Measurements from ENCODE around the gene ATOX1.
"Not testable (repeated sequence)": the region's sequence is repeated elsewhere in the genome, so short reads cannot be mapped to it uniquely, and the experiment has no call there.

The ATOX1 gene

DNA sequence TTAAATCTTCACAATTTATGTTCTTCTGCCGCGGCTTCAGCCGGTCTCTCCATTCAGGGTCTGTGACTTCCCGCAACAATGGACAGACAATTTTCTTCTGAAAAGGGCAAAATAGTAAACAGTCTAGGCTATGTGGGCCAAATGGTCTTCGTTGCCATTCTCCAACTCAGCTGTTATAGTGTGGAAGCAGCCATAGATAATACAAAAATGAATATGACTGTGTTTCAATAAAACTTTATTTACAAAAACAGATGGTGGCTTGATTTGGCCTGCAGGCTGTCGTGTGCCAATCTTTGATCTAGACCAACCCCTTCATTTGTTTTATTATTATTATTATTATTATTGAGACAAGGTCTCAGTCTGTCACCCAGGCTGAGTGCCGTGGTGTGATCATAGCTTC is 28.1 kb downstream of the ATOX1 start:
- Histone ChIP-seq H3K9me3 (ENCODE audit: insufficient read depth, low read length) (peaks cover 30% of the 10 kb centered on the region; the same call in 1 of the 2 replicates), H3K36me3 (ENCODE audit: insufficient read depth, insufficient read length, low read length) (no peaks in the 10 kb centered on the region), H3K4me3 (ENCODE audit: insufficient read length, low read depth) (no peak overlapping the region), H3K4me1 (ENCODE audit: insufficient read depth, insufficient read length) (no peaks in the 10 kb centered on the region), H3K27me3 (ENCODE audit: insufficient read depth, insufficient read length) (no peaks in the 10 kb centered on the region), H3K9ac (ENCODE audit: insufficient read length, low read depth) (no peak overlapping the region)
- DNase-seq (ENCODE audit: low read depth, low spot score) = no peak
- TF ChIP-seq ZNF274 (IDR thresholded peaks at IDR 0.05; ENCODE audit: low read depth, low read length) = no peak
- no peak for TF ChIP-seq SUZ12 (IDR thresholded peaks at IDR 0.05; ENCODE audit: extremely low read depth, insufficient read depth, insufficient read length)

- H3K9me3 ChIP-seq (ENCODE audit: insufficient read depth, low read length) = peaks cover 30% of the 10 kb centered on the region; the same call in 1 of the 2 replicates
- not testable (repeated sequence) for H3K27me3 ChIP-seq (ENCODE audit: insufficient read depth, insufficient read length); H3K9ac ChIP-seq (ENCODE audit: insufficient read length, low read depth); H3K36me3 ChIP-seq (ENCODE audit: insufficient read depth, insufficient read length, low read length); H3K4me1 ChIP-seq (ENCODE audit: insufficient read depth, insufficient read length); H3K4me3 ChIP-seq (ENCODE audit: insufficient read length, low read depth)
- peak; percentile 30 for DNase-seq (ENCODE audit: low read depth, low spot score)
Measured at GRCh38 chr5:151729597-151729996, 28.8 kb downstream of the ATOX1 start.

DNA sequence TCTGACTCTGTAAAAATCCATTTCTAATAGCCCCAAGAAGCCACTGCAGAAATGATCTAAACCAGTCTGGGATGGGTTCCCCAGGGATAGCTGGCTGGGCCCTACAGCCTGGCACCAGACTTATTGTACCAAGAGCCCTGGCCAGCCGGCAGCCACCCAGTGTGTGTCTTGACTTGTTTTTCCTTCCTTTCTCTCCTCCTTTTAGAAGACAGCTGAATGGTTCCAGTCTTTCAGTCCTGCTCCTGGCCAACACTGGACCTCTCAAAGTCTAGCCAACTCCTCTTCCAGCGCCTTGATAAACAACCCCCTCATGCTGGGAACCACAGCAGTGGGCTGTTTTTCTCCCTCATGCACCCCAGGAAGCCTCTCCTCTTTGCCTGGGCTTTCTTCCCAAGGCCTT is 34.1 kb downstream of the ATOX1 start:
- no peaks in the 10 kb centered on the region for H3K4me1 ChIP-seq (ENCODE audit: insufficient read depth, insufficient read length)
- no peak overlapping the region for H3K4me3 ChIP-seq (ENCODE audit: insufficient read length, low read depth)
- H3K36me3 ChIP-seq (ENCODE audit: insufficient read depth, insufficient read length, low read length) = no peaks in the 10 kb centered on the region
- H3K9ac ChIP-seq (ENCODE audit: insufficient read length, low read depth) = no peak overlapping the region
- no peak for DNase-seq (ENCODE audit: low read depth, low spot score)
- no peak for TF ChIP-seq ZNF274 (IDR thresholded peaks at IDR 0.05; ENCODE audit: low read depth, low read length)
- TF ChIP-seq SUZ12 (IDR thresholded peaks at IDR 0.05; ENCODE audit: extremely low read depth, insufficient read depth, insufficient read length) = no peak
- no peak for TF ChIP-seq YY1 (IDR thresholded peaks at IDR 0.05; ENCODE audit: insufficient read depth, insufficient read length)
- peaks cover 12% of the 10 kb centered on the region; the same call in 1 of the 2 replicates for H3K9me3 ChIP-seq (ENCODE audit: insufficient read depth, low read length)
- no peaks in the 10 kb centered on the region for H3K27me3 ChIP-seq (ENCODE audit: insufficient read depth, insufficient read length)

- Histone ChIP-seq H3K9me3 (ENCODE audit: insufficient read depth, low read length) (no peaks in the 10 kb centered on the region), H3K9ac (ENCODE audit: insufficient read length, low read depth) (no peak overlapping the region), H3K4me3 (ENCODE audit: insufficient read length, low read depth) (no peak overlapping the region), H3K36me3 (ENCODE audit: insufficient read depth, insufficient read length, low read length) (no peaks in the 10 kb centered on the region), H3K27me3 (ENCODE audit: insufficient read depth, insufficient read length) (no peaks in the 10 kb centered on the region), H3K4me1 (ENCODE audit: insufficient read depth, insufficient read length) (no peaks in the 10 kb centered on the region)
- TF ChIP-seq SUZ12 (IDR thresholded peaks at IDR 0.05; ENCODE audit: extremely low read depth, insufficient read depth, insufficient read length) = no peak
- no peak for TF ChIP-seq ZNF274 (IDR thresholded peaks at IDR 0.05; ENCODE audit: low read depth, low read length)
- no peak for TF ChIP-seq YY1 (IDR thresholded peaks at IDR 0.05; ENCODE audit: insufficient read depth, insufficient read length)
- no peak for DNase-seq (ENCODE audit: low read depth, low spot score)
Measured at GRCh38 chr5:151722546-151722945, 35.9 kb downstream of the ATOX1 start.

DNA sequence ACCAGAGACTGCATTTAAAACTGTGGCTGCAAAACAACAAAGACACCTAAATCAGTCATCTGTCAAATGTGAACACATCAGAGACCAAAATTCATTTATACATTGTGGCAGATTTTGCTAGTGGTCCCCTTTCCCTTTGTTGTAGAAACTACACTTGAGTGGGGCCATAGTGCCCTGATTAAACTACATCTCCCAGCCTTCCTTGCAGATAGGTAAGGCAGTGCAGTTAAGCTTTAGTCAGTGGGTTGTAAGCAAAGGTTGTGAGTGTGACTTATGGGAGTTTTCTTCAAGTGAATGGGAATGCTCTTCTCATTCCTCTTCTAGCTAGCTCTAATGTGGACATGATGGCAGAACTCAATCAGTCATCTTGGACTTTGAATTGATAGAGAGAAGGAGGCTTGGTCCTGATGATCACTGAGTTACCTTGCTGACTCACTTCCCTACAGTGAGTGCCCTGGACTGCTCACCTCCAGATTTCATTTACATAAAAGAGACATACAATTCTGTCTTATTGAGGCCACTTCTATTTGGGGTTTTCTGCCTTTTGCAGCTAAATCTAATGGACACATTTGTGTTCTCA is 36.5 kb downstream of the ATOX1 start:
- Histone ChIP-seq H3K9ac (ENCODE audit: insufficient read length, low read depth) (no peak overlapping the region), H3K36me3 (ENCODE audit: insufficient read depth, insufficient read length, low read length) (no peaks in the 10 kb centered on the region), H3K4me1 (ENCODE audit: insufficient read depth, insufficient read length) (no peaks in the 10 kb centered on the region), H3K4me3 (ENCODE audit: insufficient read length, low read depth) (no peak overlapping the region), H3K9me3 (ENCODE audit: insufficient read depth, low read length) (no peaks in the 10 kb centered on the region), H3K27me3 (ENCODE audit: insufficient read depth, insufficient read length) (no peaks in the 10 kb centered on the region)
- no peak for DNase-seq (ENCODE audit: low read depth, low spot score)
- TF ChIP-seq ZNF274 (IDR thresholded peaks at IDR 0.05; ENCODE audit: low read depth, low read length) (no peak), YY1 (IDR thresholded peaks at IDR 0.05; ENCODE audit: insufficient read depth, insufficient read length) (no peak), SUZ12 (IDR thresholded peaks at IDR 0.05; ENCODE audit: extremely low read depth, insufficient read depth, insufficient read length) (no peak)

DNA sequence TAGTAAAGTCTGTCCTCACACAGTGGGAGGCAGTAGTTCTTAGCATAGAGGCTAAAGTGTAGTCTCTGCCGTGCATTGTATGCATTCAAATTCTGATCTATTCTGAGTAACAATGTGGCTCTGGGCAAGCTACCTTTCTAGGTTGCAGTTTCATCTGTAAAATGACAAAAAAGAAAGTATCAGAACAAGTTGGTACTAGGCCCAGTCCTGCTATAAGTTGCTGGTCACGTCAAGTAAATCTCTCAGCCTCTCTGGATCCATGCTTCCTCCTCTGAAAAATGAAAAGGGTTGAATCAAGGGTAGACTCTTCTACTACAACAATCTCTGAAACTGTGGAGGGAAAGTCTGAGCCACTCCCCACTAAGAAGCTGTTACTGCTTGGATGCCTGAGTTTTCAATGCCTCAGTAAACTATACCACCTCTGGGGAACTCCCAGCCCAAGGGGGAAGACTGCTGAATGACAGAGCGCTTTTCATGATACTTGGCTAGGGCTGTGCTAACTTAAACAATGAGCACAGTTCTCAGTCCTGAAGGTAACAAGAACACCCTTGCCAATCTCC is 37.3 kb downstream of the ATOX1 start:
- no peak overlapping the region for H3K4me3 ChIP-seq (ENCODE audit: insufficient read length, low read depth)
- TF ChIP-seq SUZ12 (IDR thresholded peaks at IDR 0.05; ENCODE audit: extremely low read depth, insufficient read depth, insufficient read length) = no peak
- no peak for TF ChIP-seq ZNF274 (IDR thresholded peaks at IDR 0.05; ENCODE audit: low read depth, low read length)
- no peak for TF ChIP-seq YY1 (IDR thresholded peaks at IDR 0.05; ENCODE audit: insufficient read depth, insufficient read length)

DNA sequence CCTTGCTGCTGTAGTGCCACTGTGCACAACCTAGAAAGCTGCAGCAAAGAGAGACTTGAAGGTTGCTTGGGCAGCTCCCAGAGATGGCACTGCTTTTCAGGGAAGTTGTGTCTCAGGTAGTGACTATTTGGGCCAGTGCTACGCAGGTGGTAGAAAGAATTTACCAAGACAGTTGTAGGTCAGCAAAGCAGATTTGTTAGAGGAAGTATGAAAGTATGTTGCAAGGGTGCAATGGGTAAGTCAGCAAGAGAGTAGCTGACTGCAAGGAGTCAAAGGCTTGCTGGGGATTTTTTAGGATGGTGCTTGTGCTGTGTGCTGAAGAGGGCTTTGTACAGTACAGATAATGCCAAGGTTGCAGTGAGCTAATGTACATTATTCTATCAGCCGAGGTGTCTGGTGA is 38.2 kb downstream of the ATOX1 start:
- no peak for TF ChIP-seq YY1 (IDR thresholded peaks at IDR 0.05; ENCODE audit: insufficient read depth, insufficient read length)
- no peak for TF ChIP-seq SUZ12 (IDR thresholded peaks at IDR 0.05; ENCODE audit: extremely low read depth, insufficient read depth, insufficient read length)
- no peak for TF ChIP-seq ZNF274 (IDR thresholded peaks at IDR 0.05; ENCODE audit: low read depth, low read length)
- H3K4me1 ChIP-seq (ENCODE audit: insufficient read depth, insufficient read length) = no peaks in the 10 kb centered on the region
- H3K27me3 ChIP-seq (ENCODE audit: insufficient read depth, insufficient read length) = no peaks in the 10 kb centered on the region
- no peak overlapping the region for H3K9ac ChIP-seq (ENCODE audit: insufficient read length, low read depth)
- no peak overlapping the region for H3K4me3 ChIP-seq (ENCODE audit: insufficient read length, low read depth)
- H3K36me3 ChIP-seq (ENCODE audit: insufficient read depth, insufficient read length, low read length) = no peaks in the 10 kb centered on the region
- no peaks in the 10 kb centered on the region for H3K9me3 ChIP-seq (ENCODE audit: insufficient read depth, low read length)
- DNase-seq (ENCODE audit: low read depth, low spot score) = no peak

More for the DNA sequence above, 37.3 kb downstream of the ATOX1 start:
- Histone ChIP-seq H3K4me1 (ENCODE audit: insufficient read depth, insufficient read length) (no peaks in the 10 kb centered on the region), H3K9me3 (ENCODE audit: insufficient read depth, low read length) (no peaks in the 10 kb centered on the region), H3K36me3 (ENCODE audit: insufficient read depth, insufficient read length, low read length) (no peaks in the 10 kb centered on the region), H3K9ac (ENCODE audit: insufficient read length, low read depth) (peak overlapping the region; percentile 6), H3K27me3 (ENCODE audit: insufficient read depth, insufficient read length) (no peaks in the 10 kb centered on the region)
- DNase-seq (ENCODE audit: low read depth, low spot score) = no peak
